GM23338 (cell line): ENCODE measurements around the gene PAQR6.

ENCODE experiments used
- CTCF ChIP-seq, 2 experiments: fragments of 200-600 bp in 1 of 2; sonication (generic) in 1 of 2; conservative IDR thresholded peaks; 2 replicates each; pipeline versions ENCODE4 v1.5.1 to v1.6.1; 2016 to 2017; ENCODE audit warnings: antibody characterized with exemption in 2 of 2, low read depth in 2 of 2, mild to moderate bottlenecking in 2 of 2, moderate library complexity in 1 of 2
- EZH2 ChIP-seq: fragments of 200-600 bp; sonication (generic); IDR thresholded peaks from one replicate; pipeline ENCODE4 v1.8.0; 2017; ENCODE audit warnings: antibody characterized with exemption, mild to moderate bottlenecking, low read depth; ENCODE audit not compliant: unreplicated experiment
- JUNB ChIP-seq: IDR thresholded peaks from one replicate; pipeline ENCODE4 v1.6.1; 2016; ENCODE audit warnings: antibody characterized with exemption; ENCODE audit not compliant: unreplicated experiment
- POLR2AphosphoS5 ChIP-seq: IDR thresholded peaks from 2 replicates; pipeline ENCODE4 v1.6.1; 2016; ENCODE audit warnings: antibody characterized with exemption, low read depth
- TF ChIP-seq, protein P1 (sequence below): IDR thresholded peaks from one replicate; pipeline ENCODE4 v1.6.1; 2018; ENCODE audit warnings: antibody characterized with exemption; ENCODE audit not compliant: unreplicated experiment

DNA sequence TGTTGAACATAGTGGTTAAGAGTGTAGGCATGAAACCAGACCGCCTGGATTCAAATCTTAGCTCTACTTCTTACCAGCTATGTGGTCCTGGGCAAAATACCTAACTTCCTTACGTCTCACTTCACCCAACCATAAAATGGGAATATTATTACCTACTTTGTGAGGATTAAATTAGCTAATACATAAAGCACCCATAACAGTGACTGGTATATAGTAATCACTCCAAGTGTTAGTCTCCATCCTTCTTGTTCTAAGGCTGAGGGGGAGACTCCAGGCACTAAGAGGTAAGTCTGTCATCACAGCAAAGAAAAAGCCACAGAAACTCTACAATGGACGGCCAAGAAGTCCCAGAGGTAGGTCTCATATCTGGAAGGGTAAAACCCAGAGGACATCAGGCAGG is 32.0 kb upstream of the PAQR6 start:
- no peak for TF ChIP-seq EZH2
- no peak for TF ChIP-seq JUNB
- TF ChIP-seq, protein P1, sequence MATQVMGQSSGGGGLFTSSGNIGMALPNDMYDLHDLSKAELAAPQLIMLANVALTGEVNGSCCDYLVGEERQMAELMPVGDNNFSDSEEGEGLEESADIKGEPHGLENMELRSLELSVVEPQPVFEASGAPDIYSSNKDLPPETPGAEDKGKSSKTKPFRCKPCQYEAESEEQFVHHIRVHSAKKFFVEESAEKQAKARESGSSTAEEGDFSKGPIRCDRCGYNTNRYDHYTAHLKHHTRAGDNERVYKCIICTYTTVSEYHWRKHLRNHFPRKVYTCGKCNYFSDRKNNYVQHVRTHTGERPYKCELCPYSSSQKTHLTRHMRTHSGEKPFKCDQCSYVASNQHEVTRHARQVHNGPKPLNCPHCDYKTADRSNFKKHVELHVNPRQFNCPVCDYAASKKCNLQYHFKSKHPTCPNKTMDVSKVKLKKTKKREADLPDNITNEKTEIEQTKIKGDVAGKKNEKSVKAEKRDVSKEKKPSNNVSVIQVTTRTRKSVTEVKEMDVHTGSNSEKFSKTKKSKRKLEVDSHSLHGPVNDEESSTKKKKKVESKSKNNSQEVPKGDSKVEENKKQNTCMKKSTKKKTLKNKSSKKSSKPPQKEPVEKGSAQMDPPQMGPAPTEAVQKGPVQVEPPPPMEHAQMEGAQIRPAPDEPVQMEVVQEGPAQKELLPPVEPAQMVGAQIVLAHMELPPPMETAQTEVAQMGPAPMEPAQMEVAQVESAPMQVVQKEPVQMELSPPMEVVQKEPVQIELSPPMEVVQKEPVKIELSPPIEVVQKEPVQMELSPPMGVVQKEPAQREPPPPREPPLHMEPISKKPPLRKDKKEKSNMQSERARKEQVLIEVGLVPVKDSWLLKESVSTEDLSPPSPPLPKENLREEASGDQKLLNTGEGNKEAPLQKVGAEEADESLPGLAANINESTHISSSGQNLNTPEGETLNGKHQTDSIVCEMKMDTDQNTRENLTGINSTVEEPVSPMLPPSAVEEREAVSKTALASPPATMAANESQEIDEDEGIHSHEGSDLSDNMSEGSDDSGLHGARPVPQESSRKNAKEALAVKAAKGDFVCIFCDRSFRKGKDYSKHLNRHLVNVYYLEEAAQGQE, result no peak
- no peak for TF ChIP-seq CTCF (conservative IDR thresholded peaks at IDR 0.05; ENCODE audit: low read depth in 2 of 2)
- TF ChIP-seq POLR2AphosphoS5, result no peak
